ENCODE results near the gene RNFT2. TPM values are rescaled to one million over a fixed set of nuclear protein-coding genes. Genes with fewer than 3 reads are reported as not detected.

Gene RNFT2
- total RNA-seq, 1 experiment from 2014 or later = 29.5 TPM

GRCh38 chr12:116701432-116701831 is 36.7 kb upstream of the RNFT2 start:
- H3T11ph ChIP-seq (ENCODE audit: low read length) = no peak overlapping the region
- no CpG with 5 or more reads among the region's 4 CpGs for WGBS (ENCODE audit: extremely low coverage, insufficient read length, low lambda C conversion rate)
- H3K27me3 Mint-ChIP-seq (ENCODE audit: low read depth) = no peaks in the 10 kb centered on the region; the same call in 1 of the 2 replicates

More at GRCh38 chr12:116701432-116701831, 36.7 kb upstream of the RNFT2 start:
- no peak overlapping the region for H4K91ac ChIP-seq (ENCODE audit: insufficient read length, low read depth, low read length)
- no peaks in the 10 kb centered on the region for H4K20me1 ChIP-seq (ENCODE audit: control insufficient read depth, insufficient read depth, insufficient read length)
- H3K4me1 ChIP-seq (ENCODE audit: insufficient read depth, low read length) = no peaks in the 10 kb centered on the region
- no peak overlapping the region for H2BK15ac ChIP-seq (ENCODE audit: low read depth, low read length)
- peaks cover 4 to 9% of the 10 kb centered on the region in 2 experiments for H3K4me1 Mint-ChIP-seq
- TF ChIP-seq, protein P1, sequence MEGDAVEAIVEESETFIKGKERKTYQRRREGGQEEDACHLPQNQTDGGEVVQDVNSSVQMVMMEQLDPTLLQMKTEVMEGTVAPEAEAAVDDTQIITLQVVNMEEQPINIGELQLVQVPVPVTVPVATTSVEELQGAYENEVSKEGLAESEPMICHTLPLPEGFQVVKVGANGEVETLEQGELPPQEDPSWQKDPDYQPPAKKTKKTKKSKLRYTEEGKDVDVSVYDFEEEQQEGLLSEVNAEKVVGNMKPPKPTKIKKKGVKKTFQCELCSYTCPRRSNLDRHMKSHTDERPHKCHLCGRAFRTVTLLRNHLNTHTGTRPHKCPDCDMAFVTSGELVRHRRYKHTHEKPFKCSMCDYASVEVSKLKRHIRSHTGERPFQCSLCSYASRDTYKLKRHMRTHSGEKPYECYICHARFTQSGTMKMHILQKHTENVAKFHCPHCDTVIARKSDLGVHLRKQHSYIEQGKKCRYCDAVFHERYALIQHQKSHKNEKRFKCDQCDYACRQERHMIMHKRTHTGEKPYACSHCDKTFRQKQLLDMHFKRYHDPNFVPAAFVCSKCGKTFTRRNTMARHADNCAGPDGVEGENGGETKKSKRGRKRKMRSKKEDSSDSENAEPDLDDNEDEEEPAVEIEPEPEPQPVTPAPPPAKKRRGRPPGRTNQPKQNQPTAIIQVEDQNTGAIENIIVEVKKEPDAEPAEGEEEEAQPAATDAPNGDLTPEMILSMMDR (conservative IDR thresholded peaks at IDR 0.05) = no peak
- no peak overlapping the region for H3K4me2 ChIP-seq (ENCODE audit: insufficient read depth, insufficient read length, low read length)
- H3K23me2 ChIP-seq (ENCODE audit: insufficient read length, low read depth, low read length, poor library complexity, severe bottlenecking) = no peaks in the 10 kb centered on the region
- H3K56ac ChIP-seq (ENCODE audit: insufficient read length, low read depth, low read length) = no peak overlapping the region
- no peak overlapping the region for H2BK120ac ChIP-seq (ENCODE audit: low read depth, low read length, poor library complexity, severe bottlenecking)
- no peak overlapping the region for H3K14ac ChIP-seq (ENCODE audit: insufficient read depth, low read length)
- H4K8ac ChIP-seq (replicated peaks; ENCODE audit: insufficient read length, low read depth, low read length) = no peak overlapping the region
- H3K79me1 ChIP-seq (ENCODE audit: insufficient read depth, low read depth, low read length, poor library complexity, severe bottlenecking) = no peaks in the 10 kb centered on the region
- H3K27ac Mint-ChIP-seq = no peak overlapping the region
- H3K23ac ChIP-seq (ENCODE audit: insufficient read length, low read depth, low read length) = no peak overlapping the region
- H3K18ac ChIP-seq (ENCODE audit: insufficient read length, low read depth, low read length) = no peak overlapping the region
- no peaks in the 10 kb centered on the region for H3K79me2 ChIP-seq (ENCODE audit: insufficient read depth, low read length)
- H3K4ac ChIP-seq (ENCODE audit: low read depth, low read length) = no peak overlapping the region
- H2BK5ac ChIP-seq (ENCODE audit: insufficient read length, low read length) = no peak overlapping the region
- no peak overlapping the region for H2AK5ac ChIP-seq (ENCODE audit: insufficient read length, low read length)
- no peaks in the 10 kb centered on the region for H3K9me3 ChIP-seq (ENCODE audit: control insufficient read depth, low read depth, low read length)
- DNase-seq = no peak
- no peaks in the 10 kb centered on the region for H3K27me3 ChIP-seq (ENCODE audit: insufficient read depth, low read length)
- no peaks in the 10 kb centered on the region for H3K9me3 Mint-ChIP-seq
- H4K5ac ChIP-seq (ENCODE audit: insufficient read length, low read depth, low read length) = no peak overlapping the region
- H2BK12ac ChIP-seq (ENCODE audit: insufficient read length, low read depth, low read length) = no peak overlapping the region
- H2AFZ ChIP-seq (ENCODE audit: low read length) = no peak overlapping the region
- H3K27ac ChIP-seq (ENCODE audit: insufficient read length, low read depth, low read length) = no peak overlapping the region
- H3K36me3 Mint-ChIP-seq (ENCODE audit: insufficient read depth in 1 of 3, low read depth in 3 of 3) = no peaks in the 10 kb centered on the region
- H3K9ac ChIP-seq (ENCODE audit: extremely low read depth, insufficient read length, low read length) = no peak overlapping the region
- no peak overlapping the region for H3K4me3 Mint-ChIP-seq
- no peak overlapping the region for H2BK20ac ChIP-seq (ENCODE audit: low read depth, low read length, poor library complexity, severe bottlenecking)

Data from H9 (cell line).